ENCODE data around the gene ACACB. TPM values are rescaled to one million over a fixed set of nuclear protein-coding genes. Genes with fewer than 3 reads are reported as not detected.

The ACACB gene
- total RNA-seq, 3 donors from 2014 or later (not counting 1 experiment from before 2014, with no cell fraction given), result 4.1 to 14.3 (median 8.4) TPM

DNA sequence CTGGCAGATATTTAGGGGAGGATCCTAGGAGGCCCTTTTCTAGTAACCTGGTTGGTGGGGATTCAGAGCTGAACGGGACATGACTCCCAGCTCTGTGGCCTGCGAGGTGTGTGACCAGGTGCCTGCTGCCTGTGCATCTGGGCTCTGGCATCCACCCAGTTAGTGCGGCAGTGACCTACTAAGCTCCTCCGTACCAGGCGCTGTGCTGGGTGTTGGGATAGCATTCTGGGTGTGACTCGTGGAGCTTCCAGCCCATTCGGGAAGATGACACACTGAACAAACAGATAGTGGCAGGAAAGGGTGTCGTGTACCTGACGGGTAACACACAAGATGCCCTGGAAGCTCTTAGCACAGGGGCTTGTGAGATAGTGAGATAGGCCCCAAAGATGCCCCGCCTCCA, 80.9 kb downstream of the ACACB start:
- over 99% methylated on average over 10 of the region's 10 CpGs for WGBS (ENCODE audit: insufficient coverage)

DNA sequence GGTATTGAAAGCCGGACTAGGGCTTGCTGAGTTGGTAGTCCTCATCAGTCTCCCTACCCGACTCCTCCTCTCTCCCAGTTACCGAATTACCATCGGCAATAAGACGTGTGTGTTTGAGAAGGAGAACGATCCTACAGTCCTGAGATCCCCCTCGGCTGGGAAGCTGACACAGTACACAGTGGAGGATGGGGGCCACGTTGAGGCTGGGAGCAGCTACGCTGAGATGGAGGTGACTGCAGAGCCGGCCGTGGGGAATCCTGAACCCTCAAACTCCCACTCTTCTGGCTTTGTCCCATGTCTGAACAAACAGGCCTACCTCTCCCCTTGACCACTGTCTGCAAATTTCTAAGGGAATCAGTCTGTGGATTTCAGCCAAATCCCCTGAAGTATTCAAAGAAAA, 82.9 kb downstream of the ACACB start:
- H3K4me3 Mint-ChIP-seq, result no peak overlapping the region
- no peaks in the 10 kb centered on the region for H3K4me1 Mint-ChIP-seq
- H3K9me3 ChIP-seq (ENCODE audit: control insufficient read depth, insufficient read depth, low read length), result peaks cover 4% of the 10 kb centered on the region
- no peak overlapping the region for H3K4me3 ChIP-seq (ENCODE audit: low read length)
- H3K27ac ChIP-seq (ENCODE audit: low read length), result no peak overlapping the region
- intact Hi-C loops (cut with micrococcal nuclease), result no loop called here
- no peaks in the 10 kb centered on the region for H3K36me3 Mint-ChIP-seq
- no peak overlapping the region for H3K27ac Mint-ChIP-seq
- no peaks in the 10 kb centered on the region for H3K4me1 ChIP-seq (ENCODE audit: control insufficient read depth, insufficient read depth, low read length)
- TF ChIP-seq, protein P1, sequence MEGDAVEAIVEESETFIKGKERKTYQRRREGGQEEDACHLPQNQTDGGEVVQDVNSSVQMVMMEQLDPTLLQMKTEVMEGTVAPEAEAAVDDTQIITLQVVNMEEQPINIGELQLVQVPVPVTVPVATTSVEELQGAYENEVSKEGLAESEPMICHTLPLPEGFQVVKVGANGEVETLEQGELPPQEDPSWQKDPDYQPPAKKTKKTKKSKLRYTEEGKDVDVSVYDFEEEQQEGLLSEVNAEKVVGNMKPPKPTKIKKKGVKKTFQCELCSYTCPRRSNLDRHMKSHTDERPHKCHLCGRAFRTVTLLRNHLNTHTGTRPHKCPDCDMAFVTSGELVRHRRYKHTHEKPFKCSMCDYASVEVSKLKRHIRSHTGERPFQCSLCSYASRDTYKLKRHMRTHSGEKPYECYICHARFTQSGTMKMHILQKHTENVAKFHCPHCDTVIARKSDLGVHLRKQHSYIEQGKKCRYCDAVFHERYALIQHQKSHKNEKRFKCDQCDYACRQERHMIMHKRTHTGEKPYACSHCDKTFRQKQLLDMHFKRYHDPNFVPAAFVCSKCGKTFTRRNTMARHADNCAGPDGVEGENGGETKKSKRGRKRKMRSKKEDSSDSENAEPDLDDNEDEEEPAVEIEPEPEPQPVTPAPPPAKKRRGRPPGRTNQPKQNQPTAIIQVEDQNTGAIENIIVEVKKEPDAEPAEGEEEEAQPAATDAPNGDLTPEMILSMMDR (IDR thresholded peaks at IDR 0.05), result no peak
- DNase-seq (no peak), ATAC-seq (no peak)
- H3K27me3 Mint-ChIP-seq (ENCODE audit: low read depth in 2 of 2), result no peaks in the 10 kb centered on the region
- WGBS (ENCODE audit: insufficient coverage), result 95% methylated on average over 9 of the region's 11 CpGs
- no peaks in the 10 kb centered on the region for H3K9me3 Mint-ChIP-seq
- H3K36me3 ChIP-seq (ENCODE audit: control insufficient read depth, insufficient read depth, low read length), result no peaks in the 10 kb centered on the region
- H3K27me3 ChIP-seq (ENCODE audit: control insufficient read depth, insufficient read depth, low read length), result no peaks in the 10 kb centered on the region

More for the DNA sequence above, 80.9 kb downstream of the ACACB start:
- no peak overlapping the region for H3K4me3 Mint-ChIP-seq
- Histone ChIP-seq H3K9me3 (ENCODE audit: control insufficient read depth, insufficient read depth, low read length) (peaks cover 4% of the 10 kb centered on the region), H3K36me3 (ENCODE audit: control insufficient read depth, insufficient read depth, low read length) (no peaks in the 10 kb centered on the region), H3K4me3 (ENCODE audit: low read length) (no peak overlapping the region), H3K27me3 (ENCODE audit: control insufficient read depth, insufficient read depth, low read length) (no peaks in the 10 kb centered on the region), H3K27ac (ENCODE audit: low read length) (no peak overlapping the region), H3K4me1 (ENCODE audit: control insufficient read depth, insufficient read depth, low read length) (no peaks in the 10 kb centered on the region)
- TF ChIP-seq, protein P1 (IDR thresholded peaks at IDR 0.05), result no peak
- DNase-seq (no peak), ATAC-seq (no peak)
- intact Hi-C loops (cut with micrococcal nuclease), result no loop called here
- H3K36me3 Mint-ChIP-seq, result no peaks in the 10 kb centered on the region
- no peaks in the 10 kb centered on the region for H3K27me3 Mint-ChIP-seq (ENCODE audit: low read depth in 2 of 2)
- H3K27ac Mint-ChIP-seq, result no peak overlapping the region
- no peaks in the 10 kb centered on the region for H3K4me1 Mint-ChIP-seq
- no peaks in the 10 kb centered on the region for H3K9me3 Mint-ChIP-seq

DNA sequence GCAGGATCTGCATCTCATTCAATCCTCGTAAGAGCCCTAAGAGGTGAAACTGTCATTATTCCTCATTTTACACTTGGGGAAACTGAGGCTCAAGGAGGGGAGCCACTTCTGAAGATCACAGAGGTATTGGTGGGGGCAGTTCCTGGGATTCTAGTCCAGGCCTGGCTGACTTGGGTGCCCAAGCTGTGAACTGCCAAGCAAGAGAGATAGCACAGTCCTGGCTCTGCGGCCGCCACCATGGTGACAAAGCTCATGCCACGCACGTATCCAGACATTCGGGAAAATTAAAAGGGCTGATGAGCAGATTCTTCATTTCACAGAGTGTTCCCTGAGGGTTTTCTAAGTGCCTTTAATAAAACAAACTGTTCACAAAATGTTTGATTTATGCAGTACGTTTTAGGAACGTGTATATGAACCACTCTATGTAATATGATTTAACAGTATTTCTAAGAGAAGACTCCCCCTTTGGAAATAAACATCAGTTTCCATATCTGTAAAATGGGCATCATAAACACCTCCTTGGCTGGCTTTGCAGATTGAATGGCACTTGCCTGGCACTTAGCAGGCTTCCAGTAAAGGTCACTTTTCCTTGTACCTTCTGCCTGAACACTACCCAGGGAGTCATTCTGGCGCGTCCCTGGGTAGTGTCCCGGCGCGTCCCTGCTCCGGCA, 84.6 kb downstream of the ACACB start:
- H3K27ac ChIP-seq (ENCODE audit: low read length), result no peak overlapping the region
- H3K4me3 Mint-ChIP-seq, result no peak overlapping the region
- no peaks in the 10 kb centered on the region for H3K4me1 Mint-ChIP-seq
- no peaks in the 10 kb centered on the region for H3K36me3 Mint-ChIP-seq
- H3K4me1 ChIP-seq (ENCODE audit: control insufficient read depth, insufficient read depth, low read length), result no peaks in the 10 kb centered on the region
- H3K36me3 ChIP-seq (ENCODE audit: control insufficient read depth, insufficient read depth, low read length), result no peaks in the 10 kb centered on the region
- H3K27me3 ChIP-seq (ENCODE audit: control insufficient read depth, insufficient read depth, low read length), result no peaks in the 10 kb centered on the region
- no peak for ATAC-seq
- intact Hi-C loops (cut with micrococcal nuclease), result no loop called here
- DNase-seq, result no peak
- H3K27me3 Mint-ChIP-seq (ENCODE audit: low read depth in 2 of 2), result no peaks in the 10 kb centered on the region
- 98% methylated on average over 12 of the region's 14 CpGs for WGBS (ENCODE audit: insufficient coverage)
- peaks cover 4% of the 10 kb centered on the region for H3K9me3 ChIP-seq (ENCODE audit: control insufficient read depth, insufficient read depth, low read length)
- no peak overlapping the region for H3K4me3 ChIP-seq (ENCODE audit: low read length)
- no peaks in the 10 kb centered on the region for H3K9me3 Mint-ChIP-seq
- TF ChIP-seq, protein P1 (IDR thresholded peaks at IDR 0.05), result no peak
- no peak overlapping the region for H3K27ac Mint-ChIP-seq

DNA sequence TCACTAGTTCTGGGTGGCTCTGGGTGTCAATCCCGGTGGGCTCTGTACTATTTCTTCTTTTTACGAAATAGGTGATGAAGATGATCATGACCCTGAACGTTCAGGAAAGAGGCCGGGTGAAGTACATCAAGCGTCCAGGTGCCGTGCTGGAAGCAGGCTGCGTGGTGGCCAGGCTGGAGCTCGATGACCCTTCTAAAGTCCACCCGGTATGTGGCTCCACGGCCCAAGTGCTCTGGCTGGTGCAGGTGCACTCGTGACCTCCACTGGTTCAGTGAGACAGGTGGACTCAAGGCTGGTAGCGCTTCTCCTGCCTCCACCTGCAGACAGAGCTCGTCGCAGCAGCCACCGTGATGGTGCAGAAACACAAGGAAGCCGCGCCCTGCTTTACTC, 85.1 kb downstream of the ACACB start:
- no peak overlapping the region for H3K27ac ChIP-seq (ENCODE audit: low read length)
- Mint-ChIP-seq H3K36me3 (no peaks in the 10 kb centered on the region), H3K27ac (no peak overlapping the region), H3K4me3 (no peak overlapping the region), H3K27me3 (ENCODE audit: low read depth in 2 of 2) (no peaks in the 10 kb centered on the region), H3K9me3 (no peaks in the 10 kb centered on the region), H3K4me1 (no peaks in the 10 kb centered on the region)
- H3K4me1 ChIP-seq (ENCODE audit: control insufficient read depth, insufficient read depth, low read length), result no peaks in the 10 kb centered on the region
- H3K36me3 ChIP-seq (ENCODE audit: control insufficient read depth, insufficient read depth, low read length), result no peaks in the 10 kb centered on the region
- ATAC-seq (no peak), DNase-seq (no peak)
- intact Hi-C loops (cut with micrococcal nuclease), result no loop called here
- no peak overlapping the region for H3K4me3 ChIP-seq (ENCODE audit: low read length)
- peaks cover 1% of the 10 kb centered on the region for H3K9me3 ChIP-seq (ENCODE audit: control insufficient read depth, insufficient read depth, low read length)
- 94% methylated on average over 17 of the region's 17 CpGs for WGBS (ENCODE audit: insufficient coverage)
- no peaks in the 10 kb centered on the region for H3K27me3 ChIP-seq (ENCODE audit: control insufficient read depth, insufficient read depth, low read length)
- TF ChIP-seq, protein P1 (IDR thresholded peaks at IDR 0.05), result no peak

All from natural killer cell (primary cell).